Measurements from ENCODE around the gene RDM1. TPM values are rescaled to one million over a fixed set of nuclear protein-coding genes. Genes with fewer than 3 reads are reported as not detected.
A peak's percentile ranks its signal among the peaks of the same experiment; 100 is the strongest.
"Not testable (repeated sequence)": the region's sequence is repeated elsewhere in the genome, so short reads cannot be mapped to it uniquely, and the experiment has no call there.

RDM1 gene
- total RNA-seq, 2 experiments from 2014 or later: not detected

- POLR2A ChIA-PET: interaction anchor here (1.1 kb wide), 1 partner anchor 14 kb away, joined by 3 read pairs; no protein-coding TSS in a partner anchor
- intact Hi-C loops (cut with DNase I, micrococcal nuclease): no loop called here
- Histone ChIP-seq H3K27ac (ENCODE audit: low read depth in 1 of 2, low read length in 2 of 2) (peak overlapping the region in 1 of 2 donors; percentile 32), H3K36me3 (ENCODE audit: insufficient read depth, low read length) (no peaks in the 10 kb centered on the region), H3K27me3 (ENCODE audit: control insufficient read depth in 1 of 2, insufficient read depth in 2 of 2, low read length in 2 of 2) (no peaks in the 10 kb centered on the region), H3K9me3 (ENCODE audit: control insufficient read depth in 1 of 2, insufficient read depth in 1 of 2, low read length in 2 of 2) (no peaks in the 10 kb centered on the region), H3K4me1 (ENCODE audit: insufficient read depth, low read length) (peaks cover 58% of the 10 kb centered on the region), H3K4me3 (ENCODE audit: low read length) (no peak overlapping the region)
- peak overlapping the region; percentile 67 for H3K27ac Mint-ChIP-seq
- H3K36me3 Mint-ChIP-seq (ENCODE audit: low read depth): no peaks in the 10 kb centered on the region
- no peak overlapping the region for H3K4me3 Mint-ChIP-seq
- TF ChIP-seq CTCF (IDR thresholded peaks at IDR 0.05): no peak
- peaks cover 23% of the 10 kb centered on the region for H3K4me1 Mint-ChIP-seq (ENCODE audit: low read depth)
- ATAC-seq (ENCODE audit: poor library complexity) (peak; percentile 30), DNase-seq (peak in 5 of 14 experiments; percentile 6 to 70 (median 35))
- no peaks in the 10 kb centered on the region for H3K9me3 Mint-ChIP-seq
- peaks cover 5% of the 10 kb centered on the region for H3K27me3 Mint-ChIP-seq
- CTCF ChIA-PET: interaction anchor here (0.6 to 1.0 kb wide), 3 partner anchors 9 to 833 kb away, joined by 3 read pairs; partner anchors contain the start of gene CCL5
These were observed 30.3 kb downstream of the RDM1 start for GRCh38 chr17:35900280-35900679.

DNA sequence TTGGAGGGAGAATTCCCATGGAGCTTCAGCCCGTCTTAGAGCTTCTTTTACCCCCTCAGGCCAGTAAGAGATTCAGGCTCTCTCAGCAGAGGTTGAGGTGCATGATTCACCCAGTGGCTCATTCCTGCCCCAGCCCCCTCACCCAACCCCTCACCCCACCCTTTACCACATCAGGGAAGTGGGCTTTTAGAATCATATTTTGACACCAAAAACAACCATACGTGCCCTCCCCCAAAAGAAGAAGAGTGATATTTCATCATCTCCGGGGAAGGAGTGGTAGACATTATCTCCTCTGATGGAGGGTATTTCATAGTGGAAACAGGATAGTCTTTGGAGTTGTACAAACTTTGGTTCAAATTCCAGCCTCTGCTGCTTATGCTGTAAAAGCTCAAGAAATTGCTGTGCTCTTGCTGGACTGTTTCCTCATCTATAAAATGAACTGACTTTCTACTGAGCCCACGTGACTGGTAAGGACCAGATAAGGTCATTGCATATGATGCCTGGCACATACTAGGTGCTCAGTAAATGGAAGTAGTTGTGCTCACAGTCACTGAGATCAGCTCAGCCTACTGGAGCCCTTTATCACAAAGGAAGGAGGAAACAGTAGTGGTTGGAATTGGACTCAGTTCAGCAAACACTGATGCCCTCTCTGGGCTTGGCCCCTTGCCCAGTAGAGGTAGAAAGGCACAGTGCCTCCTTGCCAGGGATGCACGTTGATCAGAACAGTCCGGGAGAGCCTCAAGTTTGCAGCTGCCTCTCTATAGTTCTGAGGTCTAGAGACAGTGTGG, 32.1 kb downstream of the RDM1 start:
- H3K4me1 ChIP-seq (ENCODE audit: insufficient read depth, low read length): peaks cover 69% of the 10 kb centered on the region
- no peaks in the 10 kb centered on the region for H3K27me3 ChIP-seq (ENCODE audit: control insufficient read depth in 1 of 2, insufficient read depth in 2 of 2, low read length in 2 of 2)
- POLR2A ChIA-PET: interaction anchor here (0.9 to 1.0 kb wide), 2 partner anchors 18 to 49 kb away, joined by 4 read pairs; partner anchors contain the start of gene CCL5
- peaks cover 5% of the 10 kb centered on the region for H3K27me3 Mint-ChIP-seq
- H3K4me1 Mint-ChIP-seq (ENCODE audit: low read depth): peaks cover 23% of the 10 kb centered on the region
- CTCF ChIA-PET: no interaction called here
- no peak overlapping the region for H3K27ac Mint-ChIP-seq
- TF ChIP-seq CTCF (IDR thresholded peaks at IDR 0.05): no peak
- ATAC-seq (ENCODE audit: poor library complexity) (peak; percentile 32), DNase-seq (peak in 6 of 14 experiments; percentile 6 to 76 (median 42))
- no peaks in the 10 kb centered on the region for H3K9me3 ChIP-seq (ENCODE audit: control insufficient read depth in 1 of 2, insufficient read depth in 1 of 2, low read length in 2 of 2)
- intact Hi-C loops (cut with DNase I, micrococcal nuclease): no loop called here
- H3K4me3 Mint-ChIP-seq: no peak overlapping the region
- no peaks in the 10 kb centered on the region for H3K36me3 Mint-ChIP-seq (ENCODE audit: low read depth)
- no peaks in the 10 kb centered on the region for H3K9me3 Mint-ChIP-seq
- no peaks in the 10 kb centered on the region for H3K36me3 ChIP-seq (ENCODE audit: insufficient read depth, low read length)
- H3K4me3 ChIP-seq (ENCODE audit: low read length): no peak overlapping the region
- H3K27ac ChIP-seq (ENCODE audit: low read depth in 1 of 2, low read length in 2 of 2): no peak overlapping the region

DNA sequence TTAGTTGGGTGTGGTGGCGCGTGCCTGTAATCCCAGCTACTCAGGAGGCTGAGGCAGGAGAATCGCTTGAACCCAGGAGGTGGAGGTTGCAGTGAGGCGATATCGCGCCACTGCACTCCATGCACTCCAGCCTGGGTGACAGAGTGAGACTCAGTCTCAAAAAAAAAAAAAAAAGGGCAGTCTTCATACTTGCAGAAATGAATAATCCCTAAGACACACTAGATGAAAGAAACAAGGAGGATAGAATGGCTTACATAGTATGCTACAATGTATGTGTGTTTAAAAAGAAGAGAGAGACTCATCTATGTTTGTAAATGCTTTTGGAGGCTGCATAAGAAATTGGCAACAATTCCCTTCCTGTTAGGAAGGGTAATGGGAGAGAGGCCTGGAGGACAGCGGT, 32.8 kb downstream of the RDM1 start:
- intact Hi-C loops (cut with DNase I, micrococcal nuclease); H3K36me3 ChIP-seq (ENCODE audit: insufficient read depth, low read length); H3K9me3 Mint-ChIP-seq; CTCF ChIA-PET; ATAC-seq (ENCODE audit: poor library complexity); H3K9me3 ChIP-seq (ENCODE audit: control insufficient read depth in 1 of 2, insufficient read depth in 1 of 2, low read length in 2 of 2); H3K27me3 Mint-ChIP-seq; DNase-seq; H3K27me3 ChIP-seq (ENCODE audit: control insufficient read depth in 1 of 2, insufficient read depth in 2 of 2, low read length in 2 of 2); H3K4me3 Mint-ChIP-seq; H3K36me3 Mint-ChIP-seq (ENCODE audit: low read depth); H3K4me3 ChIP-seq (ENCODE audit: low read length); H3K27ac ChIP-seq (ENCODE audit: low read depth in 1 of 2, low read length in 2 of 2); H3K27ac Mint-ChIP-seq: not testable (repeated sequence)
- peaks cover 74% of the 10 kb centered on the region for H3K4me1 ChIP-seq (ENCODE audit: insufficient read depth, low read length)
- H3K4me1 Mint-ChIP-seq (ENCODE audit: low read depth): peaks cover 23% of the 10 kb centered on the region
- POLR2A ChIA-PET: interaction anchor here (0.9 to 1.0 kb wide), 2 partner anchors 18 to 49 kb away, joined by 4 read pairs; partner anchors contain the start of gene CCL5

Measured in CD4-positive, alpha-beta T cell (primary cell).